HG02884 (cell line): Measurements from ENCODE around the gene FAM163A.
"Not testable (repeated sequence)": the region's sequence is repeated elsewhere in the genome, so short reads cannot be mapped to it uniquely, and the experiment has no call there.

ENCODE experiments used
- ATAC-seq: cut with Tn5 transposase; IDR thresholded peaks from one replicate; pipeline ENCODE4 v1.9.1; 2021; ENCODE audit warnings: mild to moderate bottlenecking, moderate library complexity; ENCODE audit not compliant: unreplicated experiment

FAM163A gene

GRCh38 chr1:179831852-179832699, 89.0 kb downstream of the FAM163A start:
- ATAC-seq, result no peak

- ATAC-seq, result not testable (repeated sequence)
Measured at GRCh38 chr1:179836686-179837445, 93.8 kb downstream of the FAM163A start.

- no peak for ATAC-seq
Measured at GRCh38 chr1:179840107-179840506, 97.0 kb downstream of the FAM163A start.

GRCh38 chr1:179848233-179848632, 105.1 kb downstream of the FAM163A start:
- ATAC-seq, result no peak

GRCh38 chr1:179853102-179853501, 110.0 kb downstream of the FAM163A start:
- no peak for ATAC-seq

GRCh38 chr1:179855831-179856230, 112.7 kb downstream of the FAM163A start:
- not testable (repeated sequence) for ATAC-seq

GRCh38 chr1:179856296-179856695, 113.2 kb downstream of the FAM163A start:
- no peak for ATAC-seq

GRCh38 chr1:179857009-179857408, 113.9 kb downstream of the FAM163A start:
- no peak for ATAC-seq

GRCh38 chr1:179860652-179861051, 117.6 kb downstream of the FAM163A start:
- no peak for ATAC-seq

- no peak for ATAC-seq
Measured at GRCh38 chr1:179865377-179865776, 122.3 kb downstream of the FAM163A start.
